Right forelimb (tissue), 1 donor: ENCODE data around the gene RICTOR.
"Not testable (repeated sequence)": the region's sequence is repeated elsewhere in the genome, so short reads cannot be mapped to it uniquely, and the experiment has no call there.

Experiments
- DNase-seq: peaks from one replicate; pipeline ENCODE4 v3.0.0-alpha.2; 2018

The RICTOR gene

GRCh38 chr5:39055768-39056398 is 18.3 kb downstream of the RICTOR start:
- DNase-seq: no peak

GRCh38 chr5:39055027-39055767 is 19.0 kb downstream of the RICTOR start:
- DNase-seq: no peak

GRCh38 chr5:39053189-39053588 is 21.0 kb downstream of the RICTOR start:
- DNase-seq: no peak

- DNase-seq: no peak
These were observed 22.1 kb downstream of the RICTOR start for GRCh38 chr5:39052141-39052540.

- DNase-seq: no peak
These were observed 24.9 kb downstream of the RICTOR start for GRCh38 chr5:39049315-39049714.

DNA sequence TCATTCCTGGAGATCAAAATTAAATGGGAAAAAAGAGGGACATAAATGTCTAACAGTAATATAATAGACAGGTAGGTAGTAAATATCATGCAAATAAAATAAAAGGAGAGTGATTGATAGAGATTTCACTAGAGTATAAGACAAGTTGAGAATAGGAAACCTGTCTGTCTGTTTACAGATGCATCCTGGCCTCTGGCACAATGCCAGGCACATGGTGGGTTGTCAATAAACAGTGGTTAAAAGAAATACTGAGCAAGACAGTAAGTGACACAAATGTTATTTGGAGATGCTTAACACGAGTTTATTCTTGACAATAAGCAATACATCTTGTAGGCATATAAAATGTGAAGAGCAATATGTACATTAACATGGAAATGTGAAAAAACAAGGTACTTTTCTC is 33.3 kb downstream of the RICTOR start:
- DNase-seq: no peak

DNA sequence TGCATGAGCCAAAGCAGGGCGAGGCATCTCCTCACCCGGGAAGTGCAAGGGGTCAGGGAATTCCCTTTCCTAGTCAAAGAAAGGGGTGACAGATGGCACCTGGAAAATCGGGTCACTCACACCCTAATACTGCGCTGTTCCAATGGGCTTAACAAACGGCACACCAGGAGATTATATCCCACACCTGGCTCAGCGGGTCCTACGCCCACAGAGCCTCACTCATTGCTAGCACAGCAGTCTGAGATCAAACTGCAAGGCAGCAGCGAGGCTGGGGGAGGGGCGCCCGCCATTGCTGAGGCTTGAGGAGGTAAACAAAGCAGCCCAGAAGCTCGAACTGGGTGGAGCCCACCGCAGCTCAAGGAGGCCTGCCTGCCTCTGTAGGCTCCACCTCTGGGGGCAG is 39.7 kb downstream of the RICTOR start:
- DNase-seq: not testable (repeated sequence)

GRCh38 chr5:39031041-39031440 is 43.2 kb downstream of the RICTOR start:
- DNase-seq: no peak

- DNase-seq: no peak
These were observed 48.7 kb downstream of the RICTOR start for GRCh38 chr5:39025456-39025855.

- DNase-seq: no peak
These were observed 49.3 kb downstream of the RICTOR start for GRCh38 chr5:39024884-39025283.

GRCh38 chr5:39024005-39024404 is 50.2 kb downstream of the RICTOR start:
- no peak for DNase-seq

GRCh38 chr5:39023121-39023520 is 51.1 kb downstream of the RICTOR start:
- DNase-seq: no peak

DNA sequence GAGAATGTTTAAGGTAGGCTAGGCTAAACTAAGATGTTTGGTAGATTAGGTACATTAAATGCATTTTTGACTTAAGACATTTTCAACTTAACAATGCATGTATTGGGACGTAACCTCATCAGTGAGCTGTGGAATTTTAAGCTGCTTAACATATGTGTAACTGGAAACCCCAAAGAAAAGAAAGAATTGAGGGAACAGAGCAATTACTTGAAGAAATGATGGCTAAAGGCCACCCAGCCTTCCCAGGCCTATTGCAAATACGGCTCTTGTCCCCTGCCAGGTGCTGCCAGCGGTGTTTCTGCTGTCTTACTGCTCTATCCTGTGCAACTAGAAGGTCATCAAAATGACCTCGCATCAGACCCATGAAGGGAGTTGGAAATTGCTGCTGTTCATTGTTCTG is 52.0 kb downstream of the RICTOR start:
- no peak for DNase-seq

GRCh38 chr5:39021413-39021812 is 52.8 kb downstream of the RICTOR start:
- DNase-seq: no peak

- DNase-seq: no peak
These were observed 53.7 kb downstream of the RICTOR start for GRCh38 chr5:39020458-39020857.

- DNase-seq: no peak
These were observed 54.9 kb downstream of the RICTOR start for GRCh38 chr5:39019254-39019653.

DNA sequence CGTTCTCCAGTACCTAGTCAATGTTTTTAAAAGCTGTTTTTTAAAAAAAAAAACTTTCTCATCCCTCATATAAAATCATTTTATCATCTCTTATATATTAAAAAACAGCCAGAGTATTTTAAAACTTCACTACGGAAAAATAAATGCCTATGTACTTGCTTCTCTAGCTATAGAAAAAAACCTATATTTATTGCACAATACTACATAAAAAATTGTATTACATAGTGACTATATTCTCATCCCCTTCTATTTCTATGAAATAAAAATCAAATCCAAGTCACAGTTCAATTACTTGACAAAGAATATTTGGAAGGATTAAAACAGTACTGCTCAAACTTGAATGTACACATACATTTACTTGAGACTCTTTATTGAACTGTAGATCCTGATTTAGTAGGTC is 56.7 kb downstream of the RICTOR start:
- no peak for DNase-seq

GRCh38 chr5:39016587-39017275 is 57.5 kb downstream of the RICTOR start:
- DNase-seq: no peak

DNA sequence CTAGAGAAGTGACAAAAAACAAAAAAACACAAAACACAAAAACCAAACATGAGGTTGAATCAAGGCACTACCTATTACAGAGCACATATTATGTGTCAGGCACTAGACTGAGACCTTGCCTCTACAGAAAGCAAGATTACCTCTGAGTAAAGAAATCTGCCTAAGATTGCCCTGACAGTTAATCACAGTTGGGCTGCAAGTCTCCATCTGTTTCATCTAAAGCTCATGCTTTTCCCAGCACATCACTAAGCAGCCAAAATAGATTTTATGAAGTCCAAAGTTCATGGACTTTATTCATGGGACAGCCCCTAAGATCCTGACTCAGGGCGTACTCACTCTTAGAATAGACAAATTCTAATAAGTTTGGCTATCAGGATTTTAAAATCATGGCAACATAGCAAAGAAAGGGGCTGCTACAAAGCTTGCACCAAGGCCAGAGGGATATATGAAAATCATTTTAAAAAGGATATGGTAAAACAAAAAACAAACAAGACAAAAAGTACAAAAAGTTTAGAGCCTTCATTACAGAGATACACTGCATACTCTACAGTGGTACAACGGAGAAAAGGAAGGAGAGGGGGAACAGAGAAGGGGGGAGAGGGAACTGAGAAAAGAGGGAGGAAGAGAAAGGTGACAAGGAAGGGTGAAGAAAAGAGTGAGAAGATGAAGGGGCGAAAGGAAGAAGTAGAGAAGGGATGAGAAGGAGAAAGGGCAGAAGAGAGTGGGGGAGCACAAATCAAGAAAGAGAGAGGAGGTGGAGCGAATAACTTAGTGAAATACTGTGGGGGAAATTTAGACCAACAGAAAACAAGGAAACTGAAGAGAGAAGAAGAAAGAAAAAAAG is 58.2 kb downstream of the RICTOR start:
- no peak for DNase-seq

- no peak for DNase-seq
These were observed 59.6 kb downstream of the RICTOR start for GRCh38 chr5:39014561-39014960.

GRCh38 chr5:39013938-39014337 is 60.3 kb downstream of the RICTOR start:
- DNase-seq: no peak

DNA sequence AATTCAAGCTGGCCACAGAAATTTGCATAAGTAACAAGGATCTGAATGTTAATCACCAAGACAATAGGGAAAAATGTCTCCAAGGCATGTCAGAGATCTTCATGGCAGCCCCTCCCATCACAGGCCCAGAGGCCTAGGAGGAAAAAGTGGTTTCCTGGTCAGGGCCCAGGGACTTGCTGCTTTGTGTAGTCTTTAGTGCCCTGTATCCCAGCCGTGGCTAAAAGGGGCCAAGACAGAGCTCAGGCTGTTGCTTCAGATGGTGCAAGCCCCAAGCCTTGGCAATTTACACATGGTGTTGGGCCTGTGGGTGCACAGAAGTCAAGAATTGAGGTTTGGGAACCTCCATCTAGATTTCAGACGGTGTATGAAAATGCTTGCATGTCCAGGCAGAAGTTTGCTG is 63.2 kb downstream of the RICTOR start:
- not testable (repeated sequence) for DNase-seq

- DNase-seq: no peak
These were observed 64.2 kb downstream of the RICTOR start for GRCh38 chr5:39009981-39010380.
